Glomerular visceral epithelial cell (primary cell): ENCODE results near the gene PLA2G15.
A peak's percentile ranks its signal among the peaks of the same experiment; 100 is the strongest.

ENCODE experiments used
- DNase-seq: peaks from one replicate; pipeline ENCODE4 v3.0.0-alpha.2; 2016; ENCODE audit errors: extremely low spot score

PLA2G15 gene

GRCh38 chr16:68244903-68245853 is at the start of gene PLA2G15:
Gene PLA2G15, plus strand, starts transcription at chr16:68245373. Its CDS starts 54 bp downstream, at chr16:68245427.
- DNase-seq = peak; percentile 91

GRCh38 chr16:68197250-68197649 is 47.9 kb upstream of the PLA2G15 start:
- DNase-seq = peak; percentile 71

GRCh38 chr16:68200088-68200783 is 44.9 kb upstream of the PLA2G15 start:
- peak; percentile 17 for DNase-seq

GRCh38 chr16:68202091-68202519 is 43.1 kb upstream of the PLA2G15 start:
- no peak for DNase-seq

- DNase-seq = no peak
Measured at GRCh38 chr16:68206245-68206644, 38.9 kb upstream of the PLA2G15 start.

- no peak for DNase-seq
Measured at GRCh38 chr16:68214726-68215125, 30.4 kb upstream of the PLA2G15 start.

GRCh38 chr16:68215302-68215701 is 29.9 kb upstream of the PLA2G15 start:
- DNase-seq = no peak

- DNase-seq = no peak
Measured at GRCh38 chr16:68216240-68216639, 28.9 kb upstream of the PLA2G15 start.

GRCh38 chr16:68217506-68217905 is 27.7 kb upstream of the PLA2G15 start:
- DNase-seq = no peak

- no peak for DNase-seq
Measured at GRCh38 chr16:68219725-68220351, 25.3 kb upstream of the PLA2G15 start.

GRCh38 chr16:68223072-68223471 is 22.1 kb upstream of the PLA2G15 start:
- no peak for DNase-seq

- no peak for DNase-seq
Measured at GRCh38 chr16:68226116-68226515, 19.1 kb upstream of the PLA2G15 start.

- no peak for DNase-seq
Measured at GRCh38 chr16:68227183-68227793, 17.9 kb upstream of the PLA2G15 start.

GRCh38 chr16:68227850-68228553 is 17.2 kb upstream of the PLA2G15 start:
- no peak for DNase-seq

GRCh38 chr16:68228652-68229051 is 16.5 kb upstream of the PLA2G15 start:
- DNase-seq = no peak

- DNase-seq = peak; percentile 61
Measured at GRCh38 chr16:68229431-68230175, 15.6 kb upstream of the PLA2G15 start.

GRCh38 chr16:68230176-68230571 is 15.0 kb upstream of the PLA2G15 start:
- DNase-seq = no peak

- DNase-seq = no peak
Measured at GRCh38 chr16:68230956-68231355, 14.2 kb upstream of the PLA2G15 start.

- no peak for DNase-seq
Measured at GRCh38 chr16:68231384-68232136, 13.6 kb upstream of the PLA2G15 start.

- no peak for DNase-seq
Measured at GRCh38 chr16:68232335-68232734, 12.8 kb upstream of the PLA2G15 start.
